Large intestine (tissue), 3 donors: ENCODE data around the gene NR6A1. TPM values are rescaled to one million over a fixed set of nuclear protein-coding genes. Genes with fewer than 3 reads are reported as not detected.

Source experiments
- DNase-seq, 2 donors: peaks; one replicate each; pipeline versions ENCODE4 v3.0.0 to v3.0.0-alpha.2; 2013
- H3K27ac ChIP-seq: one replicate; pipeline ENCODE4 v1.5.1; 2013; ENCODE audit warnings: low read length
- H3K27me3 ChIP-seq: 2 replicates; pipeline ENCODE4 v1.6.1; 2013; ENCODE audit warnings: low read length; ENCODE audit not compliant: control insufficient read depth, insufficient read depth
- H3K36me3 ChIP-seq: 2 replicates; pipeline ENCODE4 v1.6.1; 2013; ENCODE audit warnings: low read length; ENCODE audit not compliant: control insufficient read depth, insufficient read depth
- H3K4me1 ChIP-seq: one replicate; pipeline ENCODE4 v1.6.1; 2013; ENCODE audit warnings: low read length; ENCODE audit not compliant: control insufficient read depth, insufficient read depth
- H3K4me3 ChIP-seq: one replicate; pipeline ENCODE4 v1.5.1; 2013; ENCODE audit warnings: low read length
- H3K9me3 ChIP-seq: one replicate; pipeline ENCODE4 v1.6.1; 2013; ENCODE audit warnings: mild to moderate bottlenecking, low read depth, low read length, moderate library complexity; ENCODE audit not compliant: control insufficient read depth
- WGBS: methylation state at CpG from one replicate; pipeline ENCODE4 v1.1.5; 2013; ENCODE audit warnings: low lambda C conversion rate; ENCODE audit not compliant: insufficient coverage; 5-methylcytosine and 5-hydroxymethylcytosine counted together
- polyA plus RNA-seq: library from polyadenylated mRNA; unstranded; fragments of 120-200 nt; gene quantifications from one replicate; pipeline ENCODE4 v1.2.1, GENCODE V29; 2013

NR6A1 gene
- polyA plus RNA-seq, 1 donor, result 5.0 TPM

GRCh38 chr9:124505901-124506346 lies 265.2 kb downstream of the NR6A1 start:
- Histone ChIP-seq H3K4me1 (no peaks in the 10 kb centered on the region), H3K4me3 (no peak overlapping the region), H3K27ac (no peak overlapping the region), H3K27me3 (peaks cover 61% of the 10 kb centered on the region), H3K36me3 (no peaks in the 10 kb centered on the region), H3K9me3 (peaks cover 15% of the 10 kb centered on the region)
- no peak for DNase-seq
- WGBS, result no CpG with 5 or more reads among the region's 19 CpGs

DNA sequence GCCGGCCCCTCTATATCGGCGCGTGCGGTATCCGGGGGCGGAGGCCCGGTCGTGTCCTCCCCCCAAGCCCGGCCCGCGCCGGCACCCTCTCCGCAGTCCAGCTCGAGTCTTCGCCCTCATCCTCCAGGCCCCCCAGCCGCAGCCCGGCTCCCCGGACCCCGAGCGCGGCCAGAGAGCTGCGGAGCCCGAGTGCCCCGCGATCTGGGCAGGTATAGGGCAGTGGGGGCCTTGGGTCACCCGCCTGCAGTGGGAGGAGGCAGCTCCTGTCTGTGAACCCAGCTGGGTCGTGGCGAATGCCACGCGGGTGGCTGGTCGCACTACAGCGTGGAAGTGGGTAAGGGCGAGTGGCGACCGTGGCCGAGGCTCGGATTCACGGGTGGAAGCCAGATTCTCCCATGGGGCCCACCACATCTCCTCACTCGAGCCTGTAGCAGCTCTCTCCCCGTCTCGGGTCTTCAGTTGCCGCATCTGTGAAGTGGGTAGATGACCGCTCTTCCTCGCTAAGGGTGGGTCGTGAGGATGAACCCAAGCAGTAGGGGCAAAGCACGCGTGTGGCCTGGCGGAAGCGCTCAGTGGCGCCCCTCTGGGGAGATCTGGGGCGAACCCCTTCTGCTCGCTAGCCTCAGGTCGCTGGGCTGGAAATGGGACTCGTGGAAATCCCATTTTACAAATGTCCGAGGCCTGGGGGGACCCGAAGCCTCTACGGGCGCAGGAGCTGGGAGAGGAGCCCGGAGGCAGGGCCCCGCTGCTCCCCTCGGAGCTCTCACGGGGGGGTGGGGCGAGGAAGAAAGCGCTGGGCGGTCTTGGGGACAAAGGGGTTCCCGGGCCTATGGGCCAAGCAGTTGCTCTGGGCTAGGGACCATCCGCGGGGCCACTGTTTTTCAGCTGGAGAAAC lies 265.9 kb downstream of the NR6A1 start:
- Histone ChIP-seq H3K9me3 (peaks cover 15% of the 10 kb centered on the region), H3K27me3 (peaks cover 65% of the 10 kb centered on the region), H3K27ac (no peak overlapping the region), H3K4me1 (no peaks in the 10 kb centered on the region), H3K4me3 (no peak overlapping the region), H3K36me3 (no peaks in the 10 kb centered on the region)
- DNase-seq, result no peak
- WGBS, result no CpG with 5 or more reads among the region's 69 CpGs

DNA sequence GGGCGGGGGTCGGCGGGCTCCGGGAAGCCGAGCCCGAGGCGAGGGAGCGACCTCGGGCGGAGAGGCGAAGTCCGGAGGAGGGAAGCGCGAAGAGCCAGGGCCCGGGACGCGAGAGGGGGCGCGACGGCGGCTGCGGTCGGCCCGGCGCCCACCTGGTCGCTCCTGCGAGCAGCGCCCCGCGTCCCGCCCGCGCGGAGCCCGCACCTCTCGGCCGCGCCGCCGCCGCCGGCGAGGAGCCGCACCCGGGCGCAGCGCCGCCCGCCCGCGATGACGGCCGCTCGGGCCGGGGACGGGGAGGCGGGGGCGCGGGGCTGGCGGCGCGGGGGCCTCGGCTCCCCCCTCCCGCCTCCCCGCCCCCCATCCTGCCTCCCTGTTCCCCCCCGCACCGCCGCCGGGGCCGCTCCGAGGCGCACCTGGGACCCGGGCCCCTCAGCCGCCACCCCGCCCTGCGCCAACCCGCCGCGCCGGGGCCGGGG lies 266.5 kb downstream of the NR6A1 start:
- no CpG with 5 or more reads among the region's 81 CpGs for WGBS
- Histone ChIP-seq H3K4me3 (no peak overlapping the region), H3K27ac (no peak overlapping the region), H3K36me3 (no peaks in the 10 kb centered on the region), H3K9me3 (peaks cover 15% of the 10 kb centered on the region), H3K4me1 (no peaks in the 10 kb centered on the region), H3K27me3 (peaks cover 70% of the 10 kb centered on the region)
- DNase-seq, result no peak

DNA sequence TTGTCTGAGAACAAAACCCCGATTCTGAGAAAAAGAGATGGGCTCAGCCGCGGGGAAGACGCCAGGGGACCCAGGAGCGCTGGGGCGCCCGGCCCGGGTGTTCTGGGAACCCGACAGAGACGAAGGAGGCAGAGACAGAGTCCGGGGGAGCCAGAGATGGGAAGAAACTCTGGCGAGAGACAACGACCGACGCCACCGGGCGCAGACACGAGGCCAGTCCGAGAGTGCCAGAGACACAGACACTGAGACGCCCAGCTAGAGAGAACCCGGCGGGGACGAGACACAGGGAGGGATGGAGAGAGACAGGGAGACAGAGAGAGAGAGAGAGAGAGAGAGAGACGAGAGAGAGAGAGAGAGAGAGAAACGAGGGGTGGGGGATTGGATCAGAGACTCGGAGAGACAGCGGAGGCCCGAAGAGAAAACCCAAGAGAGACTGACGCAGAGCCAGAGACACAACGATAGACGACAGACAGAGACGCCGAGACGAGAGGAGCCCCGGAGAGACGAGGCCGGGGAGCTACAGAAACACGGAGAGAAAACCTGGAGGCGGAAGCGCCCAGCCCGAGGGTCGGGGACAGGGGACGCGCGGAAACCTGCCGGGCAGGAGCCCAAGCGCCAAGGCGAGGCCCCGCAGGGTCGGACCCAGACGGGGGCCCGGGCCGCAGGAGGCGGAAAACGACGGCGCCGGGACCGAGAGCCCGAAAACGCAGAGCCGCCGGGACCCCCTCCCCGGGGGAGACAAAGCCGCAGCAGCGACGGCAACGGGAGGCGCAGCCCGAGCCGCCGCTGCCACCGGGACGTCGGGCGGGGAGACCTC lies 267.2 kb downstream of the NR6A1 start:
- Histone ChIP-seq H3K4me3 (no peak overlapping the region), H3K4me1 (no peaks in the 10 kb centered on the region), H3K27me3 (peaks cover 73% of the 10 kb centered on the region), H3K36me3 (no peaks in the 10 kb centered on the region), H3K9me3 (peaks cover 15% of the 10 kb centered on the region), H3K27ac (no peak overlapping the region)
- 2% methylated on average over 9 of the region's 76 CpGs for WGBS
- no peak for DNase-seq

GRCh38 chr9:124502711-124503702 lies 268.1 kb downstream of the NR6A1 start:
- Histone ChIP-seq H3K27me3 (peaks cover 83% of the 10 kb centered on the region), H3K4me1 (no peaks in the 10 kb centered on the region), H3K4me3 (no peak overlapping the region), H3K9me3 (peaks cover 15% of the 10 kb centered on the region), H3K36me3 (no peaks in the 10 kb centered on the region), H3K27ac (no peak overlapping the region)
- WGBS, result no CpG with 5 or more reads among the region's 96 CpGs
- peak in 1 of 2 donors; percentile 30 for DNase-seq

GRCh38 chr9:124501771-124502320 lies 269.3 kb downstream of the NR6A1 start:
- Histone ChIP-seq H3K27me3 (peaks cover 85% of the 10 kb centered on the region), H3K36me3 (no peaks in the 10 kb centered on the region), H3K9me3 (peaks cover 15% of the 10 kb centered on the region), H3K27ac (no peak overlapping the region), H3K4me3 (no peak overlapping the region), H3K4me1 (no peaks in the 10 kb centered on the region)
- 79% methylated on average over 2 of the region's 11 CpGs for WGBS
- no peak for DNase-seq

GRCh38 chr9:124500796-124501611 lies 270.1 kb downstream of the NR6A1 start:
- no peak for DNase-seq
- Histone ChIP-seq H3K4me3 (no peak overlapping the region), H3K27me3 (peaks cover 82% of the 10 kb centered on the region), H3K36me3 (no peaks in the 10 kb centered on the region), H3K9me3 (peaks cover 15% of the 10 kb centered on the region), H3K27ac (no peak overlapping the region), H3K4me1 (no peaks in the 10 kb centered on the region)
- 76% methylated on average over 2 of the region's 12 CpGs for WGBS

GRCh38 chr9:124500028-124500795 lies 270.9 kb downstream of the NR6A1 start:
- Histone ChIP-seq H3K36me3 (no peaks in the 10 kb centered on the region), H3K27ac (no peak overlapping the region), H3K27me3 (peaks cover 82% of the 10 kb centered on the region), H3K4me3 (no peak overlapping the region), H3K4me1 (no peaks in the 10 kb centered on the region), H3K9me3 (peaks cover 12% of the 10 kb centered on the region)
- WGBS, result no CpG with 5 or more reads among the region's 40 CpGs
- no peak for DNase-seq
